ENCODE results near the gene CYP4V2.
"Not testable (repeated sequence)": the region's sequence is repeated elsewhere in the genome, so short reads cannot be mapped to it uniquely, and the experiment has no call there.

Gene CYP4V2

DNA sequence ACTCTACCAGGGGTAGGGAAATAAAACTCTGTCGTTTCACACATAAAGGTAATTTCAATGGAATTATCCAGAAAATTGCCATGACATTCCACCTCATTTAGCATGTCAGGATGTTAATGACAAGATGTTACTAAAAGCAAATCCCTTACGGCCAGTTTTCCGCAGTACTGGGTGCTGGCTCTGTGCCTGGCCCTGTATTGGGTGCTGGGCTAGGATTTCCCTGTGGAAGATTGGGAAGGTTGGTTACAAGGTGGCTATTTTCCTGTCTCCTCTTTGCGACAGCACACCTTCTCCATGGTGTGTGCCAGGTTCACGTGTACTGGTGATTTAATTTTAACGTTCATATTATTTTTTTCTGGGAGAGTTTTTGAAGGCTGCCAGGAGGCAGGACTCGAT is 49.1 kb downstream of the CYP4V2 start:
- DNase-seq (ENCODE audit: low spot score): no peak
- Histone ChIP-seq H3K27me3 (ENCODE audit: control insufficient read depth in 3 of 3, insufficient read depth in 3 of 3, low read depth in 1 of 3, low read length in 3 of 3) (no peaks in the 10 kb centered on the region), H3K4me1 (ENCODE audit: control insufficient read depth in 2 of 2, insufficient read depth in 1 of 2, low read depth in 1 of 2, low read length in 2 of 2) (no peaks in the 10 kb centered on the region), H3K9me3 (replicated peaks in 1 of 2; ENCODE audit: control insufficient read depth in 2 of 2, insufficient read depth in 1 of 2, low read depth in 1 of 2, low read length in 2 of 2) (no peaks in the 10 kb centered on the region), H3K36me3 (replicated peaks in 1 of 2; ENCODE audit: control insufficient read depth in 2 of 2, insufficient read depth in 2 of 2, low read length in 2 of 2) (no peaks in the 10 kb centered on the region), H3K18ac (ENCODE audit: low read length) (no peak overlapping the region), H2AFZ (ENCODE audit: low read length) (no peak overlapping the region), H3K4me2 (ENCODE audit: insufficient read depth, low read length, poor library complexity, severe bottlenecking) (no peak overlapping the region), H4K8ac (ENCODE audit: low read depth, low read length) (no peak overlapping the region), H3K23ac (ENCODE audit: low read depth, low read length, poor library complexity) (no peak overlapping the region), H4K91ac (ENCODE audit: low read depth, low read length, poor library complexity) (no peak overlapping the region), H3K79me1 (ENCODE audit: low read depth, low read length) (peaks cover 1% of the 10 kb centered on the region), H2BK120ac (ENCODE audit: low read depth, low read length) (no peak overlapping the region), H3K4ac (ENCODE audit: low read length) (no peak overlapping the region), H3K9ac (ENCODE audit: low read depth, low read length, poor library complexity) (no peak overlapping the region), H2BK5ac (ENCODE audit: low read length) (no peak overlapping the region), H2AK5ac (ENCODE audit: low read depth, low read length) (no peak overlapping the region), H3K4me3 (ENCODE audit: low read length in 2 of 2) (no peak overlapping the region), H2BK15ac (ENCODE audit: low read length) (no peak overlapping the region), H2BK12ac (ENCODE audit: low read length) (no peak overlapping the region), H3K27ac (replicated peaks; ENCODE audit: low read length) (no peak overlapping the region), H3K14ac (ENCODE audit: low read length) (no peak overlapping the region)
- WGBS, 2 donors (ENCODE audit: extremely low coverage in 2 of 2, insufficient read length in 2 of 2, insufficient replicate concordance in 1 of 2): no CpG with 5 or more reads among the region's 7 CpGs

DNA sequence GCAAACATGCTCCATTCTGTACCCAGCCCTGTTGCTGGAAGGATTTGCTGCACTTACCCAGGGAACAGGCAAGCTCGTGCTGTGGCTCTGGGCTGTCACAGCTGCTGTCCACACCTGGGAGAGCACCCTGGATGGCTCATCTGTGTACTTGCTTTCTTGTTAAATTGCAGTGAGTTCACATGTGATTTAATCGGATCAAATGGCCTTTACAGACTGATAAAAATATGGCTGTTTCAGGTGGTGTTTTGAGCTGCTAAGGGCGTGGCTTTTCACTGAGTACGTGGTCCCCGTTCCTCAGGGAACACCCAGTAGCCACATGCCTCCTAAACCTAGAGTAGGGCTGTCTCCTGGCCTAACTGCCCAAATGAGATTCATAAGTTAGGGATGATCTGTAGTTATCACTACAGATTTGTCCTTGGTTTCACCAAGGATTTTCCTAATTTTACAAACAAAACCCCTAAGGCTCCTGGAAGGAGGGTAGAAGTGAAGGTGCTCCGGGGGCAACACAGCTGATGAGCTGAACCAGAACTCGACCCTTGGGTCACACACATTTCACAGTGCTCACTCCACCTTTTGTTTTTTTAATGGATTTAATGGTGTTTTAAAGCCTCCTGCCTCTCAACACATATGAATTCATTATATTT is 49.6 kb downstream of the CYP4V2 start:
- Histone ChIP-seq H3K14ac (ENCODE audit: low read length) (no peak overlapping the region), H3K27ac (replicated peaks; ENCODE audit: low read length) (no peak overlapping the region), H2BK120ac (ENCODE audit: low read depth, low read length) (no peak overlapping the region), H3K23ac (ENCODE audit: low read depth, low read length, poor library complexity) (no peak overlapping the region), H2BK12ac (ENCODE audit: low read length) (no peak overlapping the region), H3K4me3 (ENCODE audit: low read length in 2 of 2) (no peak overlapping the region), H4K8ac (ENCODE audit: low read depth, low read length) (no peak overlapping the region), H4K91ac (ENCODE audit: low read depth, low read length, poor library complexity) (no peak overlapping the region), H3K27me3 (ENCODE audit: control insufficient read depth in 3 of 3, insufficient read depth in 3 of 3, low read depth in 1 of 3, low read length in 3 of 3) (no peaks in the 10 kb centered on the region), H3K4me2 (ENCODE audit: insufficient read depth, low read length, poor library complexity, severe bottlenecking) (no peak overlapping the region), H2AK5ac (ENCODE audit: low read depth, low read length) (no peak overlapping the region), H3K9ac (ENCODE audit: low read depth, low read length, poor library complexity) (no peak overlapping the region), H3K18ac (ENCODE audit: low read length) (no peak overlapping the region), H2AFZ (ENCODE audit: low read length) (no peak overlapping the region), H3K9me3 (replicated peaks in 1 of 2; ENCODE audit: control insufficient read depth in 2 of 2, insufficient read depth in 1 of 2, low read depth in 1 of 2, low read length in 2 of 2) (no peaks in the 10 kb centered on the region), H3K4ac (ENCODE audit: low read length) (no peak overlapping the region), H2BK15ac (ENCODE audit: low read length) (no peak overlapping the region), H3K79me1 (ENCODE audit: low read depth, low read length) (peaks cover 1% of the 10 kb centered on the region), H2BK5ac (ENCODE audit: low read length) (no peak overlapping the region), H3K36me3 (replicated peaks in 1 of 2; ENCODE audit: control insufficient read depth in 2 of 2, insufficient read depth in 2 of 2, low read length in 2 of 2) (no peaks in the 10 kb centered on the region), H3K4me1 (ENCODE audit: control insufficient read depth in 2 of 2, insufficient read depth in 1 of 2, low read depth in 1 of 2, low read length in 2 of 2) (no peaks in the 10 kb centered on the region)
- WGBS, 2 donors (ENCODE audit: extremely low coverage in 2 of 2, insufficient read length in 2 of 2, insufficient replicate concordance in 1 of 2): no CpG with 5 or more reads among the region's 7 CpGs
- no peak for DNase-seq (ENCODE audit: low spot score)

DNA sequence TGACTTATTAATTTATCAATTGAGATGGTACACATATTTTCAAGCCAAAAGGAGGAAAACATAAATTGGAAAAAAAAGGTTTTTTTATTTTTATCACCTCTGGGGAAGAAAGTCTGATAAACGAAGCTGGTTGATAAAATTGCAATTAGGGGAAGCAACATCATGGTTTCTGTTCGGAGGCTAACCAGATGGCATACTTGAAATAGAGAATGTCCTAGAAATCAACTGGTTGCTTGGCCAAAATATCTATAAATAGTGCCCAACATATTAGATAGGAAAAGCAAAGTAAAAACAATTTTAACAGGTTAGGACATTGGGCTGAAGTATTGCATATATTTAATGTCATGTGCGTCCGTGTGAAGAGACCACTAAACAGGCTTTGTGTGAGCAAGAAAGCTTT is 50.2 kb downstream of the CYP4V2 start:
- no peaks in the 10 kb centered on the region for H3K4me1 ChIP-seq (ENCODE audit: control insufficient read depth in 2 of 2, insufficient read depth in 1 of 2, low read depth in 1 of 2, low read length in 2 of 2)
- H3K27ac ChIP-seq (replicated peaks; ENCODE audit: low read length): no peak overlapping the region
- H2BK120ac ChIP-seq (ENCODE audit: low read depth, low read length): no peak overlapping the region
- no peak overlapping the region for H4K8ac ChIP-seq (ENCODE audit: low read depth, low read length)
- no peak overlapping the region for H3K23ac ChIP-seq (ENCODE audit: low read depth, low read length, poor library complexity)
- H2AFZ ChIP-seq (ENCODE audit: low read length): no peak overlapping the region
- H2BK15ac ChIP-seq (ENCODE audit: low read length): no peak overlapping the region
- H3K9me3 ChIP-seq (replicated peaks in 1 of 2; ENCODE audit: control insufficient read depth in 2 of 2, insufficient read depth in 1 of 2, low read depth in 1 of 2, low read length in 2 of 2): no peaks in the 10 kb centered on the region
- no peak overlapping the region for H3K4me2 ChIP-seq (ENCODE audit: insufficient read depth, low read length, poor library complexity, severe bottlenecking)
- no CpG with 5 or more reads among the region's 4 CpGs for WGBS, 2 donors (ENCODE audit: extremely low coverage in 2 of 2, insufficient read length in 2 of 2, insufficient replicate concordance in 1 of 2)
- peaks cover 1% of the 10 kb centered on the region for H3K79me1 ChIP-seq (ENCODE audit: low read depth, low read length)
- no peak overlapping the region for H3K9ac ChIP-seq (ENCODE audit: low read depth, low read length, poor library complexity)
- no peaks in the 10 kb centered on the region for H3K27me3 ChIP-seq (ENCODE audit: control insufficient read depth in 3 of 3, insufficient read depth in 3 of 3, low read depth in 1 of 3, low read length in 3 of 3)
- H3K36me3 ChIP-seq (replicated peaks in 1 of 2; ENCODE audit: control insufficient read depth in 2 of 2, insufficient read depth in 2 of 2, low read length in 2 of 2): no peaks in the 10 kb centered on the region
- no peak overlapping the region for H2BK12ac ChIP-seq (ENCODE audit: low read length)
- H2BK5ac ChIP-seq (ENCODE audit: low read length): no peak overlapping the region
- H3K14ac ChIP-seq (ENCODE audit: low read length): no peak overlapping the region
- no peak for DNase-seq (ENCODE audit: low spot score)
- H2AK5ac ChIP-seq (ENCODE audit: low read depth, low read length): no peak overlapping the region
- H3K4me3 ChIP-seq (ENCODE audit: low read length in 2 of 2): no peak overlapping the region
- no peak overlapping the region for H4K91ac ChIP-seq (ENCODE audit: low read depth, low read length, poor library complexity)
- no peak overlapping the region for H3K18ac ChIP-seq (ENCODE audit: low read length)
- H3K4ac ChIP-seq (ENCODE audit: low read length): no peak overlapping the region

DNA sequence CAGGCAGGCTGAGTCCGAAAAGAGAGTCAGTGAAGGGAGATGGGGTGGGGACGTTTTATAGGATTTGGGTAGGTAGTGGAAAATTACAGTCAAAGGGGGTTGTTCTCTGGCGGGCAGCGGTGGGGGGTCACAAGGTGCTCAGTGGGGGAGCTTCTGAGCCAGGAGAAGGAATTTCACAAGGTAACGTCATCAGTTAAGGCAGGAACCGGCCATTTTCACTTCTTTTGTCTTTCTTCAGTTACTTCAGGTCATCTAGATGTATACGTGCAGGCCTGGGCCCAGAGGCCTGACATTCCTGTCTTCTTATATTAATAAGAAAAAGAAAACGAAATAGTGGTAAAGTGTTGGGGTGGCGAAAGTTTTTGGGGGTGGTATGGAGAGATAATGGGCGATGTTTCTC is 50.7 kb downstream of the CYP4V2 start:
- H3K14ac ChIP-seq (ENCODE audit: low read length); H2BK5ac ChIP-seq (ENCODE audit: low read length); H2AFZ ChIP-seq (ENCODE audit: low read length); H2AK5ac ChIP-seq (ENCODE audit: low read depth, low read length); H3K4me3 ChIP-seq (ENCODE audit: low read length in 2 of 2); H3K4ac ChIP-seq (ENCODE audit: low read length); H3K79me1 ChIP-seq (ENCODE audit: low read depth, low read length); H2BK120ac ChIP-seq (ENCODE audit: low read depth, low read length); H3K9me3 ChIP-seq (replicated peaks in 1 of 2; ENCODE audit: control insufficient read depth in 2 of 2, insufficient read depth in 1 of 2, low read depth in 1 of 2, low read length in 2 of 2); H3K9ac ChIP-seq (ENCODE audit: low read depth, low read length, poor library complexity); H2BK15ac ChIP-seq (ENCODE audit: low read length); H3K23ac ChIP-seq (ENCODE audit: low read depth, low read length, poor library complexity); H3K27me3 ChIP-seq (ENCODE audit: control insufficient read depth in 3 of 3, insufficient read depth in 3 of 3, low read depth in 1 of 3, low read length in 3 of 3); H4K8ac ChIP-seq (ENCODE audit: low read depth, low read length); H4K91ac ChIP-seq (ENCODE audit: low read depth, low read length, poor library complexity); DNase-seq (ENCODE audit: low spot score); H3K36me3 ChIP-seq (replicated peaks in 1 of 2; ENCODE audit: control insufficient read depth in 2 of 2, insufficient read depth in 2 of 2, low read length in 2 of 2); H3K27ac ChIP-seq (replicated peaks; ENCODE audit: low read length); H2BK12ac ChIP-seq (ENCODE audit: low read length); H3K18ac ChIP-seq (ENCODE audit: low read length); H3K4me2 ChIP-seq (ENCODE audit: insufficient read depth, low read length, poor library complexity, severe bottlenecking); H3K4me1 ChIP-seq (ENCODE audit: control insufficient read depth in 2 of 2, insufficient read depth in 1 of 2, low read depth in 1 of 2, low read length in 2 of 2): not testable (repeated sequence)
- WGBS, 2 donors (ENCODE audit: extremely low coverage in 2 of 2, insufficient read length in 2 of 2, insufficient replicate concordance in 1 of 2): no CpG with 5 or more reads among the region's 10 CpGs

All from neuronal stem cell (in vitro differentiated cells).